PFSK-1 (cell line): Measurements from ENCODE around the gene ANKRD17.

Experiments
- POLR2AphosphoS5 ChIP-seq: IDR thresholded peaks from 2 replicates; pipeline ENCODE4 v1.6.1; 2012; ENCODE audit warnings: low read depth, mild to moderate bottlenecking, control low read depth, low read length, moderate library complexity
- TAF1 ChIP-seq: IDR thresholded peaks from 2 replicates; pipeline ENCODE4 v1.6.1; 2012; ENCODE audit warnings: low read length, control low read depth, borderline replicate concordance; ENCODE audit not compliant: insufficient read depth

GRCh38 chr4:73245955-73246354 is 12.6 kb downstream of the ANKRD17 start:
- TF ChIP-seq POLR2AphosphoS5 (no peak), TAF1 (no peak)
